Calu3 (cell line): ENCODE data around the gene RHPN2. TPM values are rescaled to one million over a fixed set of nuclear protein-coding genes. Genes with fewer than 3 reads are reported as not detected.
A peak's percentile ranks its signal among the peaks of the same experiment; 100 is the strongest.

Experiments used
- BruUV-seq: library from RNA; stranded (reverse); fragments of 400-500 nt; replicated peaks from 2 replicates; lab custom pipeline; 2021; lab: Mats Ljungman, UMichigan
- CTCF ChIA-PET: fragments of 300-600 bp; sonication (Branson Sonifier 250); formaldehyde crosslinking; loops from one replicate; lab custom pipeline; 2022; ENCODE audit warnings: antibody characterized with exemption; lab: Charles Lee
- DNase-seq: peaks from one replicate; pipeline ENCODE4 v3.0.0; 2022
- H3K27ac Mint-ChIP-seq: one replicate; pipeline ENCODE4 v1.8.0; 2022; ENCODE audit warnings: mixed read lengths; ENCODE audit not compliant: unreplicated experiment
- H3K27me3 Mint-ChIP-seq: one replicate; pipeline ENCODE4 v1.8.0; 2022; ENCODE audit warnings: mixed read lengths; ENCODE audit not compliant: unreplicated experiment
- H3K36me3 Mint-ChIP-seq: one replicate; pipeline ENCODE4 v1.8.0; 2022; ENCODE audit warnings: mild to moderate bottlenecking, moderate library complexity, mixed read lengths; ENCODE audit not compliant: insufficient read depth, unreplicated experiment
- H3K4me1 Mint-ChIP-seq: one replicate; pipeline ENCODE4 v1.8.0; 2022; ENCODE audit warnings: mild to moderate bottlenecking, low read depth, mixed read lengths; ENCODE audit not compliant: unreplicated experiment
- H3K4me3 Mint-ChIP-seq: one replicate; pipeline ENCODE4 v1.8.0; 2022; ENCODE audit warnings: mild to moderate bottlenecking, low read depth, moderate library complexity, mixed read lengths; ENCODE audit not compliant: unreplicated experiment
- H3K9me3 Mint-ChIP-seq: one replicate; pipeline ENCODE4 v1.8.0; 2022; ENCODE audit warnings: low read depth, mixed read lengths; ENCODE audit not compliant: unreplicated experiment
- intact Hi-C: fragments of 100-400 bp; cut with micrococcal nuclease; formaldehyde crosslinking; loops from one replicate; pipeline ENCODE4 v1.10.0; 2022; ENCODE audit not compliant: unreplicated experiment
- total RNA-seq: library from RNA; stranded (reverse); gene quantifications from 2 replicates; pipeline ENCODE4 v1.2.3, GENCODE V29; 2022
- TF ChIP-seq, protein P1 (sequence below): fragments of 200-600 bp; IDR thresholded peaks from one replicate; pipeline ENCODE4 v1.8.0; 2022; ENCODE audit warnings: antibody characterized with exemption; ENCODE audit not compliant: unreplicated experiment

RHPN2 gene
- total RNA-seq, 1 experiment from 2014 or later = 46.4 TPM

- Mint-ChIP-seq H3K36me3 (peaks cover 60% of the 10 kb centered on the region), H3K4me1 (peaks cover 47% of the 10 kb centered on the region), H3K27me3 (no peaks in the 10 kb centered on the region), H3K9me3 (no peaks in the 10 kb centered on the region), H3K4me3 (no peak overlapping the region), H3K27ac (peak overlapping the region; percentile 37)
- intact Hi-C loops = no loop called here
- DNase-seq = no peak
- BruUV-seq = no TSS peak
- CTCF ChIA-PET = interaction anchor here (1.2 kb wide), 1 partner anchor 17 kb away, joined by 3 read pairs; no protein-coding TSS in a partner anchor
- TF ChIP-seq, protein P1, sequence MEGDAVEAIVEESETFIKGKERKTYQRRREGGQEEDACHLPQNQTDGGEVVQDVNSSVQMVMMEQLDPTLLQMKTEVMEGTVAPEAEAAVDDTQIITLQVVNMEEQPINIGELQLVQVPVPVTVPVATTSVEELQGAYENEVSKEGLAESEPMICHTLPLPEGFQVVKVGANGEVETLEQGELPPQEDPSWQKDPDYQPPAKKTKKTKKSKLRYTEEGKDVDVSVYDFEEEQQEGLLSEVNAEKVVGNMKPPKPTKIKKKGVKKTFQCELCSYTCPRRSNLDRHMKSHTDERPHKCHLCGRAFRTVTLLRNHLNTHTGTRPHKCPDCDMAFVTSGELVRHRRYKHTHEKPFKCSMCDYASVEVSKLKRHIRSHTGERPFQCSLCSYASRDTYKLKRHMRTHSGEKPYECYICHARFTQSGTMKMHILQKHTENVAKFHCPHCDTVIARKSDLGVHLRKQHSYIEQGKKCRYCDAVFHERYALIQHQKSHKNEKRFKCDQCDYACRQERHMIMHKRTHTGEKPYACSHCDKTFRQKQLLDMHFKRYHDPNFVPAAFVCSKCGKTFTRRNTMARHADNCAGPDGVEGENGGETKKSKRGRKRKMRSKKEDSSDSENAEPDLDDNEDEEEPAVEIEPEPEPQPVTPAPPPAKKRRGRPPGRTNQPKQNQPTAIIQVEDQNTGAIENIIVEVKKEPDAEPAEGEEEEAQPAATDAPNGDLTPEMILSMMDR = no peak
These were observed 4.1 kb downstream of the RHPN2 start for GRCh38 chr19:33060586-33060985.

DNA sequence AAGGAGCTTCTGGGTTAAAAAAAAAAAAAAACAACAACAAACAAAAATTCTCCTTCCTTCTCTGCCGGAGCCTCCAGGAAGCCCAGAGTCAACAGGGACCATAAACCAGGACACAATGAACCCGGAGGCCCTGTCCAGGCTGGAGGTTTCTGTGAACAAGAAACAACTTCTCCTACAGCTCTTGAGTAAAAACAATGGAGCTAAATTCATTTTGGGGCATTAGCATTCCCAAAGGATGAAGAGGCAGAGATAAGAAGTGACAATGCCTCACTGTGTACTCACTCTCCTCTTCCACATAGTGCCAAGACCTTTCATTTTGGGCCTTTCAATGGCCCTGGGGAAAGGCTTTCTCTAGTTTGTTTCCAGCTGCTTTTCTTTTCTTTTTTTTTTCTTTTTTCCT lies 9.0 kb downstream of the RHPN2 start:
- TF ChIP-seq, protein P1 = no peak
- no TSS peak for BruUV-seq
- H3K27ac Mint-ChIP-seq = peak overlapping the region; percentile 77

GRCh38 chr19:33054623-33055022 lies 10.1 kb downstream of the RHPN2 start:
- Mint-ChIP-seq H3K9me3 (no peaks in the 10 kb centered on the region), H3K27ac (peak overlapping the region; percentile 98), H3K36me3 (peaks cover 53% of the 10 kb centered on the region), H3K27me3 (no peaks in the 10 kb centered on the region), H3K4me3 (peak overlapping the region; percentile 65), H3K4me1 (peaks cover 69% of the 10 kb centered on the region)
- intact Hi-C loops = no loop called here
- BruUV-seq = no TSS peak
- peak; percentile 98 for DNase-seq
- CTCF ChIA-PET = interaction anchor here (1.3 kb wide), 1 partner anchor 9 kb away, joined by 3 read pairs; no protein-coding TSS in a partner anchor
- TF ChIP-seq, protein P1 = no peak

More for the DNA sequence above, 9.0 kb downstream of the RHPN2 start:
- Mint-ChIP-seq H3K27me3 (no peaks in the 10 kb centered on the region), H3K4me3 (peak overlapping the region; percentile 13), H3K36me3 (peaks cover 51% of the 10 kb centered on the region), H3K4me1 (peaks cover 69% of the 10 kb centered on the region), H3K9me3 (no peaks in the 10 kb centered on the region)
- intact Hi-C loops = no loop called here
- DNase-seq = no peak
- CTCF ChIA-PET = interaction anchor here (0.5 to 1.3 kb wide), 7 partner anchors 8 to 920 kb away, joined by 3 to 8 read pairs (median 6); no protein-coding TSS in a partner anchor

DNA sequence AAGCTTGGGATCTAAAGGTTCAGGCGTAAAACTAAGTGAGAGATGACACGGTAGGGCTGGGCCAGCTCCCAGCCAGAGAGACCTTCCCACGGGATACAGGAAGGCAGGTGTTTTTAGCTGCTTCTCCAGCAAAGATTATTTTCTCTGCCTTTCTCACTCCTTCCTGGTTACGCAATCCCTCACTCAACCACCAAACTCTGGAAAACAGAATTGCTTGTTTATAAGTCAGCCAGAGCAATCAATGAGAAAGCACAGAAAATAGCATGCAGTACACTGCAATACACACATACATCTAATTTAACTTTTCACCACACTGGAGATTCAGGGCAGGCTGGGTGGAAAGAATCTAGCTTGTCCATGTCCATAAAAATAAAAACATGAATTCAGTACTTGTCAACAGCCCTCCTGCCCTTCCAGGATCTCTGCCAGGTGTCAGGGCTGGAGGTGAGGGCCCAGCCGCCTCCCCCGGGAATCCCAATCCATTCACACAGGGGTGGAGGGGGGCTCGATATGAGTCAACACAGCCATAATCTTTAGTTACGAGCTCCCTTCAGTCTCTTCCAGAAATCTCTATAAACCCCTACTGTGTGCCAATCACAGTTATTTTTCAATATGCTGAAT lies 12.2 kb downstream of the RHPN2 start:
- intact Hi-C loops = no loop called here
- Mint-ChIP-seq H3K36me3 (peaks cover 67% of the 10 kb centered on the region), H3K27ac (peak overlapping the region; percentile 87), H3K4me3 (peak overlapping the region; percentile 45), H3K4me1 (peaks cover 82% of the 10 kb centered on the region), H3K9me3 (no peaks in the 10 kb centered on the region), H3K27me3 (no peaks in the 10 kb centered on the region)
- TF ChIP-seq, protein P1 = no peak
- CTCF ChIA-PET = interaction anchor here (0.6 to 1.1 kb wide), 5 partner anchors 9 to 471 kb away, joined by 3 to 4 read pairs (median 3); partner anchors contain the start of gene PDCD5
- BruUV-seq = no TSS peak
- peak; percentile 66 for DNase-seq
